Parathyroid adenoma (tissue), 2 donors: ENCODE data around the gene CCDC50.

Experiments used
- H2AFZ ChIP-seq: fragments of 300-600 bp; sonication (generic); one replicate; pipeline ENCODE4 v1.7.0; 2017; ENCODE audit warnings: antibody characterized with exemption, mild to moderate bottlenecking
- H3K27ac ChIP-seq: fragments of 300-600 bp; sonication (generic); one replicate; pipeline ENCODE4 v1.7.0; 2017
- H3K27me3 ChIP-seq: fragments of 300-600 bp; sonication (generic); one replicate; pipeline ENCODE4 v1.7.0; 2017; ENCODE audit warnings: low read length; ENCODE audit not compliant: control insufficient read depth, insufficient read depth
- H3K36me3 ChIP-seq: fragments of 300-600 bp; sonication (generic); one replicate; pipeline ENCODE4 v1.7.0; 2017; ENCODE audit warnings: low read length; ENCODE audit not compliant: control insufficient read depth, insufficient read depth
- H3K4me1 ChIP-seq: fragments of 300-600 bp; sonication (generic); one replicate; pipeline ENCODE4 v1.7.0; 2017; ENCODE audit warnings: control low read depth
- H3K4me2 ChIP-seq: fragments of 300-600 bp; sonication (generic); one replicate; pipeline ENCODE4 v1.7.0; 2017; ENCODE audit warnings: low read length
- H3K4me3 ChIP-seq: fragments of 300-600 bp; sonication (generic); one replicate; pipeline ENCODE4 v1.7.0; 2017; ENCODE audit warnings: low read depth, low read length
- H3K79me2 ChIP-seq: fragments of 300-600 bp; sonication (generic); one replicate; pipeline ENCODE4 v1.7.0; 2017; ENCODE audit warnings: control low read depth
- H3K9ac ChIP-seq: fragments of 300-600 bp; sonication (generic); one replicate; pipeline ENCODE4 v1.7.0; 2017; ENCODE audit warnings: mild to moderate bottlenecking
- H3K9me3 ChIP-seq: fragments of 300-600 bp; sonication (generic); one replicate; pipeline ENCODE4 v1.7.0; 2017; ENCODE audit warnings: low read length; ENCODE audit not compliant: control insufficient read depth
- CTCF ChIP-seq: fragments of 300-600 bp; sonication (generic); IDR thresholded peaks from one replicate; pipeline ENCODE4 v1.7.0; 2017; ENCODE audit warnings: antibody characterized with exemption, mild to moderate bottlenecking
- donor health status: primary hyperparathyroidism.

Gene CCDC50

GRCh38 chr3:191343913-191344312 lies 14.7 kb downstream of the CCDC50 start:
- no peak overlapping the region for H3K4me2 ChIP-seq
- no peaks in the 10 kb centered on the region for H3K27me3 ChIP-seq
- H3K79me2 ChIP-seq, result peaks cover 57% of the 10 kb centered on the region
- H3K36me3 ChIP-seq, result no peaks in the 10 kb centered on the region
- TF ChIP-seq CTCF, result no peak
- no peak overlapping the region for H2AFZ ChIP-seq
- no peak overlapping the region for H3K27ac ChIP-seq
- H3K4me3 ChIP-seq, result no peak overlapping the region
- no peak overlapping the region for H3K9ac ChIP-seq
- peaks cover 5% of the 10 kb centered on the region for H3K4me1 ChIP-seq
- no peaks in the 10 kb centered on the region for H3K9me3 ChIP-seq

- Histone ChIP-seq H3K4me2 (no peak overlapping the region), H3K79me2 (peaks cover 54% of the 10 kb centered on the region), H2AFZ (no peak overlapping the region), H3K4me3 (no peak overlapping the region), H3K27ac (no peak overlapping the region), H3K36me3 (no peaks in the 10 kb centered on the region), H3K4me1 (peaks cover 9% of the 10 kb centered on the region), H3K27me3 (no peaks in the 10 kb centered on the region), H3K9ac (no peak overlapping the region), H3K9me3 (no peaks in the 10 kb centered on the region)
- TF ChIP-seq CTCF, result no peak
These were observed 16.1 kb downstream of the CCDC50 start for GRCh38 chr3:191345334-191345733.

GRCh38 chr3:191347228-191347627 lies 18.0 kb downstream of the CCDC50 start:
- H3K4me1 ChIP-seq, result peaks cover 11% of the 10 kb centered on the region
- TF ChIP-seq CTCF, result no peak

GRCh38 chr3:191348098-191348497 lies 18.9 kb downstream of the CCDC50 start:
- Histone ChIP-seq H3K9ac (no peak overlapping the region), H3K4me1 (peaks cover 11% of the 10 kb centered on the region), H3K79me2 (peaks cover 42% of the 10 kb centered on the region), H2AFZ (no peak overlapping the region), H3K4me3 (no peak overlapping the region), H3K4me2 (no peak overlapping the region), H3K9me3 (no peaks in the 10 kb centered on the region), H3K27ac (no peak overlapping the region), H3K27me3 (no peaks in the 10 kb centered on the region), H3K36me3 (no peaks in the 10 kb centered on the region)
- TF ChIP-seq CTCF, result no peak

More at GRCh38 chr3:191347228-191347627, 18.0 kb downstream of the CCDC50 start:
- Histone ChIP-seq H3K9me3 (no peaks in the 10 kb centered on the region), H3K4me2 (no peak overlapping the region), H3K27me3 (no peaks in the 10 kb centered on the region), H3K27ac (no peak overlapping the region), H2AFZ (no peak overlapping the region), H3K79me2 (peaks cover 45% of the 10 kb centered on the region), H3K36me3 (no peaks in the 10 kb centered on the region), H3K9ac (no peak overlapping the region), H3K4me3 (no peak overlapping the region)

- Histone ChIP-seq H3K9ac (no peak overlapping the region), H3K9me3 (no peaks in the 10 kb centered on the region), H3K27me3 (no peaks in the 10 kb centered on the region), H3K4me1 (peaks cover 13% of the 10 kb centered on the region), H3K27ac (no peak overlapping the region), H2AFZ (no peak overlapping the region), H3K36me3 (no peaks in the 10 kb centered on the region), H3K4me2 (no peak overlapping the region), H3K79me2 (peaks cover 35% of the 10 kb centered on the region), H3K4me3 (no peak overlapping the region)
- no peak for TF ChIP-seq CTCF
These were observed 21.3 kb downstream of the CCDC50 start for GRCh38 chr3:191350396-191351090.
